HG02840 (cell line): ENCODE data around the gene NDN.
"Not testable (repeated sequence)": the region's sequence is repeated elsewhere in the genome, so short reads cannot be mapped to it uniquely, and the experiment has no call there.

ENCODE experiments used
- ATAC-seq: cut with Tn5 transposase; IDR thresholded peaks from one replicate; pipeline ENCODE4 v1.9.1; 2021; ENCODE audit warnings: mild to moderate bottlenecking, moderate library complexity, moderate number of reproducible peaks; ENCODE audit not compliant: unreplicated experiment, low FRiP score

The NDN gene, protein sequence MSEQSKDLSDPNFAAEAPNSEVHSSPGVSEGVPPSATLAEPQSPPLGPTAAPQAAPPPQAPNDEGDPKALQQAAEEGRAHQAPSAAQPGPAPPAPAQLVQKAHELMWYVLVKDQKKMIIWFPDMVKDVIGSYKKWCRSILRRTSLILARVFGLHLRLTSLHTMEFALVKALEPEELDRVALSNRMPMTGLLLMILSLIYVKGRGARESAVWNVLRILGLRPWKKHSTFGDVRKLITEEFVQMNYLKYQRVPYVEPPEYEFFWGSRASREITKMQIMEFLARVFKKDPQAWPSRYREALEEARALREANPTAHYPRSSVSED

DNA sequence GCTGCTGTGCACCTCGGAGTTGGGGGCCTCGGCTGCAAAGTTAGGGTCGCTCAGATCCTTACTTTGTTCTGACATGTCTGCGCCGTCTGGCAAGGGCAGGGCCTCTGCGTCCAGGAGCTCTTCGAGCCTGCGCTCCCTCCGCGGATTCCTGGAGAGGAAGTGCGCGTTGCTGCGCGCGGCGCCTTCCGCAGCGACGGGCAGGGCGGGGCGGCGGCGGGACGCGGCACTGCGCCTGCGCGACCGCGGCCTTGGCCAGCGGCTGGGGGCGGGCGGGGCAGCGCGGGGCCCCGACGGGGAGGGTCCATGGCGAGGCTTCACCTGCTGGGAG is at the start of gene NDN:
NDN (minus strand) TSS at position 163 of the 328 bp plus-strand sequence; CDS start at position 75, 88 bp downstream.
- no peak for ATAC-seq

DNA sequence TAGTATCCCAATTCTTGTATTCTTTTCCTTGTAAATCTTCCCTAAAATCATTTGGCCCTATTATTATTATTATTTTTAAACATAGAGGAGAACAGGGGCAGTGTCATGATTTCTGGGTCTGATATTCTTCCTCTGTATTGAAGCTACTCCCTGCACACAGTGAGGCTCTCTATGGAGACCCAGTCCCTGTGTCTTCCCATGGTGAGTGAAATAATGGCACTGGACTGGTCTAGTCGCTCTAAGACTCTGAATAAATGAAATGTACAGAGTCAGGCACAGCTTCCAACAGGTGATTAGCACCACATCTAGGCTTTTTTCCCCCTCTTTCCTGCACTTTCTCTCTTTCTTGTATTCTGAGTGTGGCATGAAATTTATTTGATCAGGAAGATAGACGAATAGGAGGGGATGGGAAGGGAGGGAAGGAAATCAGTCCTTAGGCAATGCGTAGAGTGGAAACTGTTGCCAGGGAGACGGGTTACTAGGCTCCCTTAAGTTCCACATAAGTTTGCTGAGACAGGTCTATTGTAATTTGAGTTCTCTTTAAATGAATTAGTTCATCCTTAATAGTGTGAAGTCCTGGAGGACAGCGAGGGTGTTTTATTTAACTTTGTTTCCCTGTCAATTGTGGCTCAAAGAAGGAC is 49.0 kb upstream of the NDN start:
- no peak for ATAC-seq

DNA sequence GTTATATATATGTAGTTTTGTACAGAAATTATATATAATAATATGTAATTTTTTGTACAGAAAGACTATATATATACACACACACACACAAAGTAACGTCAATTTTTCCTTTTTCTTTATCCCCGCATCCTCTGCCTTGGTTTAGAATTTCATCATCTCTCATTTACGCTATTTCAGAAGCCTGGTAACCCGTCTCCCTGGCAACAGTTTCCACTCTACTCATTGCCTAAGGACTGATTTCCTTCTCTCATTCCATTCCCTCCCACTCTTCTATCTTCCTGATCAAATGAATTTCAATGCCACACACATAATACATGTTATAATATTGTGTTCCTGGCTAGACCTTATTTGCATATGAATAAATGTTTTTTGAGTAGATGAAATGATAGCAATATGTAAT is 47.8 kb upstream of the NDN start:
- ATAC-seq = no peak

DNA sequence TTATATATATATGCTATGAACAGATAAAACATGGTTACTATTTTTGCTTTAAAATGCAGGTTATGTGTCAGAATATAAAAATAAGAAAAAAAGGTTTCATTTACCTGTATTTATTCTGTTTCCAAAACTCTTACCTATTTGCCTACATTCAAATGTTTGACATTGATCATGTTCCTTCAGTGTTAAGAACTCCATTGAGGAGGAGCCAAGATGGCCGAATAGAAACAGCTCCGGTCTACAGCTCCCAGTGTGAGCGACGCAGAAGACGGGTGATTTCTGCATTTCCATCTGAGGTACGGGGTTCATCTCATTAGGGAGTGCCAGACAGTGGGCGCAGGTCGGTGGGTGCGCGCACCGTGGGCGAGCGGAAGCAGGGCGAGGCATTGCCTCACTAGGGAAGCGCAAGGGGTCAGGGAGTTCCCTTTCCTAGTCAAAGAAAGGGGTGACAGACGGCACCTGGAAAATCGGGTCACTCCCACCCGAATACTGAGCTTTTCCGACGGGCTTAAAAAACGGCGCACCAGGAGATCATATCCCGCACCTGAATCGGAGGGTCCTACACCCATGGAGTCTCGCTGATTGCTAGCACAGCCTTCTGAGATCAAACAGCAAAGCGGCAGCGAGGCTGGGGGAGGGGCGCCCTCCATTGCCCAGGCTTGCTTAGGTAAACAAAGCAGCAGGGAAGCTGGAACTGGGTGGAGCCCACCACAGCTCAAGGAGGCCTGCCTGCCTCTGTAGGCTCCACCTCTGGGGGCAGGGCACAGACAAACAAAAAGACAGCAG is 27.0 kb upstream of the NDN start:
- not testable (repeated sequence) for ATAC-seq

DNA sequence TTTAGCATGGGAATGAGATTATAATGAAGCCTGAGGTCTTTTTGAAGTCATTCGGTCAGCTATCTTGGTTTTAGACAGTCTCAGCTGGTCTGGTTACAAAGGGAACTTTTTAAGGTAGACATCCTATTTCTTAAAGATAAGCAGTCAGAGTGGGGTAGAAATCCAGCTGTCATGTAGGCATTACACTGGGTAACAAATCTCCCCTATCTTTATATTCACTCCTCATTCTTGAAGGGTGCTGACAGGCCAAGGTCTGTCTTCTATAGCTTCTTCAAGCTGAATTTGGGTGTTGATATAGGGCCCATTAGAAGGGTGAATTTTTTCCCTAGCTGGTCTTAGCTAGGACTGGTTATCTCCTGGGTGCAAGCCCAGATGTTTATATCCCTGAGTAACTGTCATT is 21.2 kb upstream of the NDN start:
- ATAC-seq = no peak

DNA sequence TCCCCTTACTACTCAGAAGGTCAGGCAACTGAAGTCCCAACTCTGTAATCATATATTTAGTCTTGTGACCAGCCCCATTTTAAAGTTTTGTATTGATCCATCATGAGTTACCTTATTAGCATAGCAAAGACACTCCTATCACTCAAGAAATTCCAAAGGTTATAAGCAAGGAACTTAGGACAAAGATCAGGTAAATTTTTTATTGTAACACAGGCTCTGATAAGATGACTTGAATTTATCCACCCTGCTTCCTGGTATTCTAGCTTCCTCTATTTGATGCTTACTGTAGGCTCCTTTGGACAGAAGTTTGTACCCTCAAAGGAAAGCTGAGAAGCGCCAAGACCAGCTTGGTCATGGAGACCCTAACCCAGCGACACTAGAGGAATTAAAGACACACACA is 8.2 kb upstream of the NDN start:
- ATAC-seq = no peak

DNA sequence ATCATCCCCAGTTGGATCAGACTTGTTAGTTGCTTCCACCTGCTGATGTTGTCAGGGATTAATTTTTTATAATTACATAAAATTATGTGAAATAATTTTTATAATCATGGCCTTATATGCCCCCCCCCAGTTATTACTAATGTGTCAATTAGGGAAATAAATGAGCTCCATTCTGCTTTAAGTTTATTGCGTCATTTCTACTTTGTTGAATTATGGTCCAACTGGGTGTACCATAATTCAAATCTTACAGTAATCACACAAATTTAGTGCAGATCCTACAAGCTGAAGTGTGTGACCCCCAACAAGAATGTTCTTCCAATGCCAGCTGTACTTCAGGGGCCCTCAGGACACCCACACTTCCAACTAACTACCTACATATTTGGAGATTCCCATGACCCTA is 7.5 kb upstream of the NDN start:
- ATAC-seq = no peak

DNA sequence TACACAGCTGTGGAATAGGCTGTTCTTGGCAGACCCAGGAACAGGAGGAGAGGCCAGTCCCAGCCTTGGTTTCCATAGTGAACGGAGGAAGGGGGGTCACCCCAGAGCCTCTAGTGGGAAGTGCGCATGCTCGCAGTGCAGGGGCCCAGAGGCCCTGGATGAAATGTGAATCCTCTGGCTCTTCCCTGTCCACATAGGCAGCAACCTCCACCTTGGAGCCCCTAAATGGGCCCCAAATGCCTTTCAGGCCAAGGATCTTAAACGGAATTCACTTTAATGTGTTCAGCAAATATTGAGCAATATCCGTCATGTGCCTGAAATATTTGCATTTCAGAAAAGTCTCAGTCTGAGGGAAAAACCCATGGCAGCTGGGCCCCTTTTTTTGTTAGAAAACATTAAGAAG is 3.3 kb upstream of the NDN start:
- no peak for ATAC-seq

DNA sequence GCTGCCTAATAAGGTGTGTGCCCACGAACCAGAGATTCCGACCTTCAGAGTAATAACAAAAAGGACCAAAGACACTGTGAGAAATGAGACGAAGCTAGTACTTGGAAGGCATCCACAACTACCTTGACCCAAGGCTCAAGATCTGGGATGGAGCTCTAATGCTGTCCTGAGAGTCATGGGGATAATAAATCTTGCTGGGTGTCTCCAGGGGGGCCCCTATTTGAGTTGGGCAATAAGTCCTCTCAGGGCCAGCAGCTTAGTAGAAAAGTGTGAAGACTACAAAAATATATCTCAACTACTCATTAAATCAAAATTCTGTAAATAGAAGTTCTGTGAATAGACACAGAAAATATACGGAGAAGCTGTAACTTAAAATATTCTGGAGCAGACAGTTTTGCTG is 2.9 kb upstream of the NDN start:
- ATAC-seq = no peak

DNA sequence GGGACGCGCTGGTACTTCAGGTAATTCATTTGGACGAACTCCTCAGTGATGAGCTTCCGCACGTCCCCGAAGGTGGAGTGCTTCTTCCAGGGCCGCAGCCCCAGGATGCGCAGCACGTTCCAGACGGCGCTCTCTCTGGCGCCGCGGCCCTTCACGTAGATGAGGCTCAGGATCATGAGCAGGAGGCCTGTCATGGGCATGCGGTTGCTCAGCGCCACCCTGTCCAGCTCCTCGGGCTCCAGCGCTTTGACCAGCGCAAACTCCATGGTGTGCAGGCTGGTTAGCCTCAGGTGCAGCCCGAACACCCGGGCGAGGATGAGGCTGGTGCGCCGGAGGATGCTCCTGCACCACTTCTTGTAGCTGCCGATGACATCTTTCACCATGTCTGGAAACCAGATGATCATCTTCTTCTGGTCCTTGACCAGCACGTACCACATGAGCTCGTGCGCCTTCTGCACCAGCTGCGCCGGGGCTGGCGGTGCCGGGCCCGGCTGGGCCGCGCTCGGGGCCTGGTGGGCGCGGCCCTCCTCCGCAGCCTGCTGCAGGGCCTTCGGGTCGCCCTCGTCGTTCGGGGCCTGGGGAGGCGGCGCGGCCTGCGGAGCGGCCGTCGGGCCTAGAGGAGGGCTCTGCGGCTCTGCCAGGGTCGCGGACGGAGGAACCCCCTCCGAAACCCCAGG is 501 bp downstream of the NDN start:
- no peak for ATAC-seq

DNA sequence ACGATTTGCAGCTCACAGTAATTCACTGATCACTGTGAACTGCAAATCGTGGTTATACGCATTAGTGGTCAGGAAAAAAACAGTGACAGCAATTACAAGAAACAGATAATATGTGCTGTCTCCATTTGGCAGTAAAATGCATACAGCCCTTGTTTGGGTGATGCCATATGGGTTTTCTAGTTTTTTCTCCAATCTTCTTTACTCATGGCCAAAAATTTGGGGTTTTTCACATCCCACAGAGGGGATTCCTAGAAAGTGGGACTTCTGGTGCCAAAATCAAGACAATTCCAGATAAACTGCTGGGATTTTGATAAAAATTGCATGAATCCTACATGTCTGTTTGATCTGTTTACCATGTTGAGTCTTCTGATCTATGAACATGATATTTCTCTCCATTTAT is 15.6 kb downstream of the NDN start:
- ATAC-seq = no peak

DNA sequence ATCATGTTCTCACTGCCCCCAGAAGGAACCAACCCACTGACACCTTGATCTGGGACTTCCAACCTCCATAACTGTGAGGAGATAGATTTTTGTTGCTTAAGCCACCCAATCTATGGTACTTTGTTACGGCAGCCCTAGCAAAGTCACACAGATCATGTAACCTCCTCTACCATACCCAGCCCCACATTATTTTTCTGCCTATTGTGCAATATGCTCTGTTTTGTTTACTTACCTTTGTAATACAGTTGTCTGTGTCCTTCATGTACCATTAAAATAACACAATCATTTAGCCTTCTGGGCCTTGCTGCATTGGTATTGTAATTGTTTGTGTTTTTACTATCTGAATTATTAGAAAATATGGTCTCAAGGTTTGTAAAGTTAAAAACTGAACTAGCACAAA is 16.1 kb downstream of the NDN start:
- no peak for ATAC-seq

DNA sequence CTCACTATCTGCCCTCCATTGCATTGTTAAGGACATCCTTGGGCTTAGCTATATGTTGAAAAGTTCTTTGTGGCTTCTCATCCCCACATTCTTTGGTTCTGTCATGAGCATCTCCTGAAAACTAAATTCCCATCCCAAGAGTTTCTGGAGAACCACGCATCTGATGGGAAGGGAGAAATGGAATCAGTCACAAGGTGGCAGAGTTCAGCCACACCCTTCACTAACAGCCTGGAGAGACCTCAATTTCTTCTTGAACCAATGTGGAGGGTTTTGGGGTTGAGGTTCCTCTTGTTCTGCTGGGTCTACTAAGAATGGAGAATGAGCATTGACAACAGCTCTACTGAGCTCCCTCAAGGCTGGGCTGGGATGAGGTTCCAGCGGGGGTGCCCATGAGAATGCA is 23.9 kb downstream of the NDN start:
- ATAC-seq = no peak

DNA sequence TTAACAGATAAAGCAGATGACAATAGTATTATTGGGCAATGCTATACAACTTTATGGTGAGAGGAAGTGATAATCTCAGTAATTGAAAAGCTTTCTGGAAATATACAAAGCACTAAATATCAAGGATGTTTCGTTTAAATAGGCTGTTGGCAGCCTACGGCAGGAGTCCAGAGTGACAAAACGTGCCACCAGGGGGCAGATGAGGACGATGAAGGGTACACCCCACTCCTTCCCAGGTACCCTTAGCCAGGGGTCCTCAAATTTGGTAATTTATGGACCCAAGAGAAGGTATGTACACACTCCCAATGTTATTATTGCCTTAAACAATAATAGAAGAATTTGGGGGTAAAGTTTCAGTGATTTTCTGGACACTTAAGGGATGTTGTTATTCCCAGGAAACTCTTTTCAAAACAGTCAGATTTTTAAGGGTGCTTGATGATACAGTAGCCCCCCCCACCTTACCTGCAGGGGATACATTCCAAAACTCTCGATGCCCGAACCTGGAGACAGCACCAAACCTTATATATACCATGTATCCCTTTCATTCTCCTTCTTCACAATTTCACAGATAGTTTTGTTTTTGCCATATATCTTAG is 38.1 kb downstream of the NDN start:
- ATAC-seq = no peak

DNA sequence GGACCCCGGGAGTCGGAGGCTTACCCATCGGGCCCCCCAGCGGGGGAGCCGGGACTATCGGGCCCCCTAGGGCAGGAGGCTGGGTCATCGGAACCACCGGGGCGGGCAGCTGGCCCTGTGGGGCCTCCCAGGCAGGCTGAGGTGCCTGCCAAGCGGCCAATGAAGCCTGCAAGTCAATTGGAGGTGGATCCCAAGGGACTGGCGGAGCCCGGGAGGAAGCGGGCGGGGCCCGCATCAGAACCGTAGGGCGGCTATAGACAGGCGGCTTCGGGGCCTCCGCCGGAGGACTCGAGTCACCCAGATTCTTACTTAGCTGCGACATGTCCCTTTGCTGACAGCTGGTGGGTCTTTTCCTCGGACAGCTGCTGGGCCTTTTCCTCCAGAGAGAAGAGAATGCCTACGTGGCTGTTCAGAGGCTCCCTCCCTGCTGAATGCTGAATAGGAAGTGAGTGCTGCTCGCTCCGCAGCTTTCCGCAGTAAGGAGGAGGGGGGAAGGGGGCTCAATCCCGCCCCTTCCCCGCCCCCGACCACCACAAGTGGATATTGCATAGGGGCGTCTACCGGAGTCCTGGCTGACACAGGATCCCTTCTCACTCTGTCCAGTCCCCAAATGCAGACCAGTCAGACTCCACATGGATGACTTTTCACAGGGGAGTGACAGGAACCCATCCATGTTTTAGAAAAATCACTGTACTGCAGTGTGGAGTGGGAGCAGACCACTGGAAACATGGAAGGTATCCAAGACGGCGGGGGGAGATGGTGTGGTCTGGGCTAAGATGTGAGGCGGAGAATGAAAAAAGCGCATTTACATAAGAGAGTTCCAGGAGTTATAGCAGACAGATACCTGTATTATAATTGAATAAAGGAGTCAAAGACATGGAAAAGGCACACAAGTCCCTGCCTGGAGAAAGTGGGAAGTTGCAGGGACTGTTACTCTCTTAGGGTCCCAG is 39.4 kb downstream of the NDN start, which contains the start of gene MAGEL2:
MAGEL2 (minus strand) TSS at position 447 of the 950 bp plus-strand sequence; CDS start at position 322, 125 bp downstream.
- ATAC-seq = no peak

DNA sequence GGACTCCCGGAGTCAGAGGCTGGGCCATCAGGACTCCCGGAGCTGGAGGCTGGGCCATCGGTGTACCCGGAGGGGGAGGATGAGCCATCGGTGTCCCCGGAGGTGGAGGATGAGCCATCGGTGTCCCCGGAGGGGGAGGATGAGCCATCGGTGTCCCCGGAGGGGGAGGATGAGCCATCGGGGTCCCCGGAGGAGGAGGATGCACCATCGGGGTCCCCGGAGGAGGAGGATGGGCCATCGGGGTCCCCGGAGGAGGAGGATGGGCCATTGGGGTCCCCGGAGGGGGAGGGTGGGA is 40.2 kb downstream of the NDN start:
- ATAC-seq = no peak

DNA sequence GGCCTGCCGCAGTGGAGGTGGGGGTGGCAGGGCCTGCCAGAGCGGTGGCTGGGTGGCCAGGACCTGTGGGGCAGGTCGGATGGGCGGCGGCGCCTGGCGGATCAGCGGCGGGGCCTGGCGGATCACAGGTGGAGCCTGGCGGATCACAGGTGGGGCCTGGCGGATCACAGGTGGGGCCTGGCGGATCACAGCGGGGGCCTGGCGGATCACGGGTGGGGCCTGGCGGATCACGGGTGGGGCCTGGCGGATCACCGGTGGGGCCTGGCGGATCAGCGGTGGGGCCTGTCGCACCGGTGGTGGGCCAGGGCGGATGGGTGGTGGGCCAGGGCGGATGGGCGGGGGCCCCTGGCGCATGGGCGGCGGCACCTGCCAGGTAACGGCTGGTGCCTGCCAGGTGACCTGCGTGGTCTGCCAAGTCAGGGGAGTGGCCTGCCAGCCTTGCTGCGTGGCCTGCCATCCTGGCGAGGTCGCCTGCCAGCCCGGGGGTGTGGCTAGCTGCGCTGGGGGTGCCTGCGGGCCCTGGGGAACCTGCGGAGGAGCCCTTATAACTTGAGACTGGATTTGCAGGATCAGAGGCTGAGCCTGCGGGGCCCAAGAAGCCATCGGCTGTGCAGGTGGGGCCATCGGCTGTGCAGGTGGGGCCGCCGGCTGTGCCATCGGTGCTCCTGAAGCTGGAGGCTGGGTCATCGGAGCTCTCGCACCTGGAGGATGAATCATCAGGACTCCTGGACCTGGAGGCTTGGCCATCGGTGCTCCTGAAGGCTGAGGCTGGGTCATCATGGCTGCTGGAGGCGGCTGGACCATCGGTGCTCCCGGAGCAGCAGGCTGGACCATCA is 40.7 kb downstream of the NDN start:
- ATAC-seq = no peak

DNA sequence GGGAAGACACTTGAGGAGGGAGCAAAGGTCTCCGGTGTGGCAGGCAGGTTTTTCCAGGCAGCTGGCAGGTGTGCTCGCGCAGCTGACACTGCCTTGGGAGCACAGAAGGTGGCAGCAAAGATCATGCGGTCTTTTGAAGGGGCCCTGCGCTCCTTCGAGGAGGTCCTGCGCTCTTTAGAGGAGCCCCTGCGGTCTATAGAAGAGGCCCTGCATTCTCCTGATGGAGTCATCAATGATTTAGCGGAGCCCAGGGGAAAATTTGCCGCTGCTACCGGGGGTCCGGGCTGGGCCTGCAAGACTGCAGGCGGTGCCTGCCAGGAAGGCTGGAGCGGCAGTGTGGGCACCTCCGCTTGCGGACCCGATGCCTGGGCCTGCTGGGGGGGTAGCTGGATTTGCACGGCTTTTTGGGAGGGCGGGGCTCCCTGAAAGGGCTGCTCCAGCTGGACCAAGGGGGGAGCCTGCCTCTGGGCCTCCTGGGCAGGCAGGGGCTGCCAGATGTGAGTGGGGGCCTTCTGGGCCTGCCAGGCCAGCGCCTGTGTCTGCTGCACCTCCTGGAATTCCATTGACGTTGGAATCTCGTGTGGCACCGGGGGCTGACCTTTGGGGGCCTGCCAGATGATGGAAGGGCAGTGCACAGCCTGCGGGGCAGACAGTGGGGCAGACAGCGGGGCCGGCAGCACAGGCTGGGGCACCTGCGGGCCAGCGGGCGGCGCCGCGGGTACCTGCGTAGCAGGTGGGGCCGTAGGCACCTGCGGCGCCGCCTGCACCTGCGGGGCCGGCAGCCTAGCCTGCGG is 41.5 kb downstream of the NDN start:
- ATAC-seq = no peak
